Thyroid gland (tissue), 4 donors: ENCODE results near the gene ZNF417.
A peak's percentile ranks its signal among the peaks of the same experiment; 100 is the strongest.

Experiments
- CTCF ChIP-seq, 6 experiments: fragments of 200-600 bp in 3 of 6; fragments of 450-650 bp in 3 of 6; sonication (generic) in 3 of 6; IDR thresholded peaks; one replicate each; pipeline ENCODE4 v1.5.1; 2016 to 2019; ENCODE audit warnings: antibody characterized with exemption in 6 of 6, mild to moderate bottlenecking in 2 of 6, inconsistent platforms in 1 of 6, moderate library complexity in 1 of 6
- POLR2A ChIP-seq, 2 donors: fragments of 450-650 bp; IDR thresholded peaks; one replicate each; pipeline ENCODE4 v1.6.1; 2017; ENCODE audit warnings: antibody characterized with exemption in 2 of 2, mild to moderate bottlenecking in 2 of 2, moderate library complexity in 1 of 2

- peak in 5 of 6 experiments; percentile 23 to 78 (median 66) for TF ChIP-seq CTCF (IDR thresholded peaks at IDR 0.05)
- TF ChIP-seq POLR2A (IDR thresholded peaks at IDR 0.05), result no peak
Measured at GRCh38 chr19:57947419-57948134, 31.2 kb upstream of the ZNF417 start, which contains the start of gene ZNF256.
